HG03108 (cell line): ENCODE data around the gene NTM.

ENCODE experiments used
- ATAC-seq: cut with Tn5 transposase; IDR thresholded peaks from one replicate; pipeline ENCODE4 v1.9.1; 2021; ENCODE audit warnings: moderate library complexity; ENCODE audit not compliant: unreplicated experiment

The NTM gene

DNA sequence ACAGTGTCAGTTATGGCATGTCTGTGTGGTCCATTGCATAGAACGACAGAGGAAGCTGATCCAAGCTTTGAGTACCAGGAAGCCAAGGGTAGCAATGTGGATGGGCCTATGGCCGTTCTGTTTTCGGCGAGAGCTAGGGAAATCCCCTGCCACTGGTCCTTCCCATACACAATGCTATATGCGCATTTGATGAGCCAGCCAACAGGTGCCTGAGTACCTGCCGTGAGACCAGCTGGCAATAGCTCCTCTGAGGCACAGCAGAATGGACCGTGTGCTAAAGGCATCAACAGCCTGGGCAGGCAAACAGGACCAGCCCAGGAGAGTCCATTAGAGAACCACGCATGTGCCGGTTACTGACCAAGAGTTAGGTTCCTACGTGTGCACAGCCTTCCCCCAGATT lies 753.0 kb downstream of the NTM start:
- ATAC-seq: no peak

DNA sequence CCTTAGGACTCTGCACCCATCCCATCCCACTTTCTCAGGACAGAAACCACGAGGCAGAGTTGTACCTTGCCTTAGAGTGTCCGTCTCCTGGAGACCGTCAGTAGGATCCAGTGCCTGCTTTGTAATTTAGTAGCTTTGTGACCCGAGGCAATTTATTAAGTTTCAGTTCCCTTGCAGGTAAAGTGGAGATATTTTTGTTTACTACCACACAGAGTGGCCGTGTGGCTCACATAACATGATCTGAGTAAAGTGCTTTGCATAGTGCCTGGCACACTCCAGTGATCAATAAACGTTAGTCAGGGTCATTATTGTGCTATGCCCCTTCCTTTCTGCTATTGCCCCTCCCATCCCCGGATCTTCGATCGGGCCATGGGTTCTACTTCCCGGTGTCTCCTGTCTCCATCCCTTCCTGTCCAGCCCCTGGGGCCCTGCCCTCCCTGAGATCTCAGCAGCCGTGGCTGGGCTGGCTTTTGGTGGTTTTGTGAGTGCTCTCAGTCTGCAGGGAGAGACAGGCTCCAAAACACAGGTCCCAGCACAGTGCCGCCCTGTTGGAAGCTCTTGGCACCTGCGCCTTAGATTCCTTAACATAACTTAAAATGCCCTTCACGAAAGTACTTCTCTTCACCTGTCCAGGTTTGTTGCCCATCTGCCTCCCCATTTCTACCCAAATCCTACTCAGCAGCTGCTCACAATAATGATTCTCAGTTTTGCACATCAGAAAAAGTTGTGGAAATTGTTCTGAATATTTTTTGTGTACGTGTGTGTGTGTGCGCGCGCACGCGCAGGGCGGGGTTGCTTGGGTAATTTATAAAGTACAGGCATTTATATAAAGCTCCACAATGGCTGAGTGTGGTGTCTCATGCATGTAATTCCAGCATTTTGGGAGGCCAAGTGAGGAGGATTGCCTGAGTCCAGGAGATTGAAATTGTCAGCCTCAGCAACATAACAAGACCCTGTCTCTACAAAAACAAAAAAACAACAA lies 753.7 kb downstream of the NTM start:
- no peak for ATAC-seq

- no peak for ATAC-seq
These were observed 755.8 kb downstream of the NTM start for GRCh38 chr11:132125988-132126871.

DNA sequence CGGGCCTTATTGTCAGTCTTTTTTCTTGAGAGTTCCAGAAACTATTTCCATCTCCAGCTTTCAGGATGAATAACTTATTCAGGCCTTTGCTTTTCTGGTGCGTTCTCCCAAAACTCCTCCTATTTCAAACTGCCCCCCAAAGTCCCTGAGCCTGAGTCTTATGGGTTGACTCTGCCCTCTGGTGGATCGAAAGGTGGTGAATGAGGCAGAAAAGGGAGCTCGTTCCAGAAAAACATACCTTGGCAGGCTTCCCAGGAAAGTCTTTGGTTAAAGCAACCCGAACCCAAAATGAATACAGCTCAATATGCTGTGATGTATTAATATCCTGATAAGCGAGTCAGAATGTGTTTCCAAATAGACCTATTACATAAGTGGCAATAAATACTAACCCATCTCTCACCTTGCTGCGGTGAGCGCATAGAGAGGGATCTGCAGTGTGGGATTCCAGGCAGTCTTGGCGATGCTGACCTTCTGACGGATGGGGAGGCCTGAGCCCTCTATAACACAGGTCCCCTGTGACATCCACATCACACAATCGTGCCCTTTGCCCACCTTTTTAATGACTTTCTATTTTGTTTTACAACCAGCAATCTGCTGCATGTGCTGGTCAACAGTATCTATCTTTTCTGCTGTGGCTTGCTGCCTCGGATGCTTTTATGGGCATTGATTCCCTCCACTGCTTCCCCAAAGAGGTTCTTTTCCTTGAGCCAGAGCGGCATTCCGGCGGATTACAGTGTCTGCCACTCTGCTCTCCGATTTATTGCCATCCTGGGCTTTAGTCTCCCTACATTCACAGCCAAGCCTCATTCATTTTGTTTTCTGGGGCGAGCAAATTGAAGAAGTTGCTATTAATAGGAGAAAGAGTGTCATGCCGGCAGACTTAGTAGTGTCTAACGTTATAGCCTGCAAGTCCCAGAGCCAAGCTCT lies 756.8 kb downstream of the NTM start:
- ATAC-seq: no peak

- no peak for ATAC-seq
These were observed 757.5 kb downstream of the NTM start for GRCh38 chr11:132127900-132128288.

- ATAC-seq: no peak
These were observed 760.6 kb downstream of the NTM start for GRCh38 chr11:132131047-132131446.

GRCh38 chr11:132131961-132132360 lies 761.5 kb downstream of the NTM start:
- ATAC-seq: no peak

DNA sequence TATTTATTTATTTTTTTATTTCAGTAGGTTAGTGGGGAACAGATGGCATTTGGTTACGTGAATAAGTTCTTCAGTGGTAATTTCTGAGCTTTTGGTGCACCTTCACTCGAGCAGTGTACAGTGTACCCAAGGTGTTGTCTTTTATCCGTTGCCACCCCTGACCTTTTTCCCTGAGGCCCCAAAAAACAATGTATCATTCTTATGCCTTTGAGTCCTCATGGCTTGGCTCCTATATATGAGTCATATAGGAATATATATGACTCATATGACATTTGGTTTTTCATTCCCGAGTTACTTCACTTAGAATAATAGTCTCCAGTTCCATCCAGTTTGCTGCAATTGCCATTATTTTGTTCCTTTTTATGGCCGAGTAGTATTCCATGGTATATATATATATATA lies 763.9 kb downstream of the NTM start:
- ATAC-seq: no peak

DNA sequence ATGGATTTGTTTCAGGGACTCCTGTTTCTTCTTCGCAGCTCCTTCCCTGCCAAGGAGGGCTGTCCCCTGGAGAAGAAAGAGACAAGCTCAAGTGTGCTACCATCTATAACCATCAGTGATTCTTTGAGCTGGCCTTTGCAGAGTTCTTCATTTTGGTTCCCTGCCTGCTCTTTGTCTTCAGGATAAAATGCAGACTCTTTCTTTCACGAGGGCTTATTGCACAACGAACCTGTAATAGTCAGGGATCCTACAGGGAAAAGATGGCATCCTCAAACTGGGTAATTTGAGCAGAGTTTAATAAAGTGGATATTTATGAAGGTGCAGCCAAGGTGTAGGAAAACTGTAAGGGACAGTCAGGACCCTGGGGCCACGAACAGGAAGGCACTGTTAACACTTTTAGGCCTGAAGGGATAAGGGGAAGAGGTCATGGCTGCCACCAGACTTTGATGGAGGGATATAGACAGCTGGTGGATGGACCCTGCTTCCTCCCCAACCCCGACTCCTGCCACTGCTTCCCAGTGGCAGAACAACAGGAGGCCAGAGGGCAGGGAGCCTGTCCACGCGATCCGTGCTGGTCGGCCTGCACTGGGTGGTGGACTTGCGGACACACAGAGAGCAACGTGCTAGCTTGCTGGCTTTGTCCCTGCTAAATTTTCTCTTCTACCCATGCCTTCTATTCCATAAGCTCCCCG lies 767.0 kb downstream of the NTM start:
- ATAC-seq: no peak

DNA sequence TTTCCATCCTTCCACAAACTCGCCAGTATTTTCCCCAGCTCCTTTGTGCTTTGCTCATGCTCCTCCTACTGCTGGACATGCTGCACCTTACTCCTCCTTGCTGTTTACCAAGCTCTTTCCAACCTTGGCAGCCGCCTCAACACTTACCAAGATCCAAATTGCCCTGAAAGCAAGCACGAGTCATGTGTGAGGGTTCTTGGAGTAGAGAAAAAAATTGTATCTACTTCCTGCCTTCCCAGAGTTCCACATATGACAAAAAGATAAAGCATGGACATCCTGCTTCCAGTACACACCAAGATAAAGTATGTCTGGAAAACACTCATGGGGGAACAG lies 767.5 kb downstream of the NTM start:
- no peak for ATAC-seq

DNA sequence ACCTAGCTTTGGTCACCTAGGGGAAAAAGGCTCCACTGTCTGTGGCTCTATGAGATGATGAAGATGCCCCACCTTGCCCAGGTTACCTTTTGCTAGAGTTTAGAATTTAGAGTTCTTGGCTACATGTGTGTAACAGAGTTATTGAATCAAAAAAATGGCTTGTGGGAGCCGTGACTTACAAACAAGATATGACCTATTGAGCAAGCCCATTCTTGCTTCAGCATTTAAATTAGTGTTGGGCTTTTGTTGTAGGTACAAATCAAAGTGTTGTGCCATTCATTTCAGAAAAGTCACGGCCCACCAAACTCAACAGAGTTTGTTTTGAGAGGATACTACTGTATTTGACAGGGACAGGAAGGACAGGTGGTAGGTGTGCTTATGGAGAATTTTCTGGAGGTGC lies 768.8 kb downstream of the NTM start:
- no peak for ATAC-seq

GRCh38 chr11:132140056-132140455 lies 769.6 kb downstream of the NTM start:
- no peak for ATAC-seq

DNA sequence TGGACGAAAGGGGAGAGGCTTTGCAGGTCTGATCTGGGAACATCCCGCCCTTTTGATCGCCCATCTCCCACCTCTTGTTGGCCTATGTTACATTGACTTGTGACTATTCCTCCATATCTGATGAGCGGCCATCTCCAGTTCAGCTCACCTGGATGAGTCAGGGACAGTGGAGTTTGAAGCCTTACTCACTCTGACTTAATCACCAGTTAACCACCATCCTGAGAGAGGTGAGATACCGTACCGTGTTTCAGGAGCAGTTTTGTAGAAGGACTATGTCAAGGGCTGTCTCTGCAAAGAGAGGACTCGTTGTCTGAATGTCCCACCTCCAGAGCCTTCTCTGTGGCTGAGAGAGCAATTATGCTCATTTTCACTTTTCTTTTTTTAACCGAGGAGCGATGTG lies 771.7 kb downstream of the NTM start:
- no peak for ATAC-seq

GRCh38 chr11:132142554-132142953 lies 772.1 kb downstream of the NTM start:
- no peak for ATAC-seq

DNA sequence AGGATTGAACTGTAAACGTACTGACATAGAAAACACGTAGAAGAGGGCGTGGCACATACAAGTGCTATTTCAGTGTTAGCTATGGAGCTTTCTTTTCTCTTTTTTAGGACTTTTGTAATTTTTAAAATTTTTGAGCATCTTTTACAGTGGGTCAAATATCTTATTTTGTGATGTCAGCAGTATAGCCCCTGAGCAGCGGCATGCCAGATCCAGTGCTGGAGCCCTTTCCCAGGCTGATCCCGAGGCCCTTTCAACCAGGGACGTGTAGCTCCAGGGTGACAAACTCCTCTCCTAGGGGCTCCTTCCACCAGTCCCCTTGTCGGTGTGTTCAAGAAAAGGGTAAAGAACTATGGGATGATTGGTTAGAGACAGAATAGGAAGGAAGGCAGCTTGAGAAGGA lies 777.0 kb downstream of the NTM start:
- no peak for ATAC-seq

GRCh38 chr11:132154781-132155180 lies 784.4 kb downstream of the NTM start:
- no peak for ATAC-seq

DNA sequence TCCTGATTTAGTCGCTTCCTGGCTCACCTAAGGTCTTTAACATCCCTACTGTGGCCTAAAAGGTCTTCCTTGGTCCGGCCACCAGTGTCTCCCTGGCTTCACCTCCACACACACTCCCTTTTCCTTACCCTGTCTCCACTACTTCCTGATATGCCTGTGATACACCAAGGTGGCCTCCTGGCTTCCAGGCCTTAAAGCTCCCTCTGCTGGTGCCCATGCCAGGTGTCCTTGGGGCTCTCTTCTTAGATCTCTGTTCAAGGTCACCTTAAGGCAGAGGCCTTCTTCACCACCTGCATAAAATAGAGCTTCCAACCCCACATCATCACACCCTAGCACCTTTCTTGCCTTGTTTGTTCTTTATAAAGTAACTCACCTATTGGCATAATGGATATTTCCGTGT lies 787.7 kb downstream of the NTM start:
- ATAC-seq: no peak

GRCh38 chr11:132158696-132159095 lies 788.3 kb downstream of the NTM start:
- no peak for ATAC-seq

DNA sequence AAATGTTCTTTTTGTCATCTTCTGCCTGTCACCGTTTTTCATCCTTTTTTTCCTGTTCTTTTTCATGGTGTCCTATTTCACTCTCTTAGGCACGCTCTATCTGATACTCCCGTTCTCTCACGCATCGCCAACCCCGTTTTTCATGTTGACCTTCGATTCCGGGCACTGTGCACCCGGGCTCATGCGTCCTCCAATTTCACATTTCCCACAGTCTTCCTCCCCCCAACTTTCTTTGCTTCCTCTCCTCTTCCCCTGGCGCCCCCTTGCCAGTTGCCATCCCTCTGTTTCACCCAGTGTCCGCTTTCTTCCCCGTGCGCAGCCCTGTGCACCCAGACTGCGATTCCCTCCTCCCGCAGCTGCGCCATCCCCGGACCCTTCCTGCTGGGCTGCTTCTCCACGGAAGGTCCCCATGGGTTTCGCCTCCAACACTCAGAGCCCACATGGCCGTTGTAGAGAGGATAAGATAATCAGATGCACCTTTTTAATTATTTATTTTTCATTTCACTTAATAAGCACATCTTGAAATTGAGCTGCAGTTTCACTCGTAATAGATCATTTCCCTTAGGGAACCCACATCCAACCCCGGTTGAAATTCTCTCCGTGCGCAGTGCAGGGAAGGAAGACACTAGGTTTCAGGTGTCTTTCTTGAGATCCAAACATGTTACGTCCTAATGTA lies 791.1 kb downstream of the NTM start:
- no peak for ATAC-seq
